Measurements from ENCODE around the gene KCNB1.

KCNB1 gene

DNA sequence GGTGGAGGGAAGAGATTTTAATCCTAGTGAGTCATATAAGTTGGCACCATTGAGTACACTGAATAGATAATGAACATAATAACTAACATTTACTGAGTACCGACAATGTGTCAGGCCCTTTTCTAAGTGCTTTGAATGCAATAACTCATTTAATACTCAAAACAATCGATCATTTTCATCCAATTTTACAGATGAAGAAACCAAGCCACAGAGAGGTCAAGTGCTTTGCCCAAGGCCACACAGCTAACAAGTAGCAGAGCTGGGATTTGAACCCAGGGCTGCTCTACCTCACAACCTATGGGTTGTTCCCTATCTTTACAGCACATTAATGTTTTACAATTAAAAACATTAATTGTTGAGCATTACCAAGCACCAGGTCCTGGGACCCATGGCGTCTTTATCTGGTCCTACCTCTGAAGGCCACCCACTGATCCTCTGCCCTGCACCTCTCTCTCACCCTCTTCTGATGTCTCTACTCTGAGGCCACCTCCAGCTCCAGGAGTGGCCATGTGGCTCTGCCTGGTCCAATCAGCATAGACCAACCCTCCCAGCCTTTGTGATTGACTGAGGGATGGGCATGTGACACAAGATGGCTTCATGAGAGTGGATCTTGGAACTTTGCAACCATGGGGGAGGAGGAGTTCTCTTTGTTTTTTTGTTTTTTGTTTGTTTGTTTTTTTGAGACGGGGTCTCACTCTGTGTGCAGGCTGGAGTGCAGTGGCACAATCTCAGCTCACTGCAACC, 83.9 kb downstream of the KCNB1 start:
- DNase-seq (ENCODE audit: low spot score): no peak
- Mint-ChIP-seq H3K4me1 (ENCODE audit: low read depth) (no peaks in the 10 kb centered on the region), H3K27me3 (ENCODE audit: low read depth) (peaks cover 6% of the 10 kb centered on the region), H3K27ac (no peak overlapping the region), H3K9me3 (no peaks in the 10 kb centered on the region), H3K4me3 (no peak overlapping the region), H3K36me3 (ENCODE audit: low read depth) (no peaks in the 10 kb centered on the region)

DNA sequence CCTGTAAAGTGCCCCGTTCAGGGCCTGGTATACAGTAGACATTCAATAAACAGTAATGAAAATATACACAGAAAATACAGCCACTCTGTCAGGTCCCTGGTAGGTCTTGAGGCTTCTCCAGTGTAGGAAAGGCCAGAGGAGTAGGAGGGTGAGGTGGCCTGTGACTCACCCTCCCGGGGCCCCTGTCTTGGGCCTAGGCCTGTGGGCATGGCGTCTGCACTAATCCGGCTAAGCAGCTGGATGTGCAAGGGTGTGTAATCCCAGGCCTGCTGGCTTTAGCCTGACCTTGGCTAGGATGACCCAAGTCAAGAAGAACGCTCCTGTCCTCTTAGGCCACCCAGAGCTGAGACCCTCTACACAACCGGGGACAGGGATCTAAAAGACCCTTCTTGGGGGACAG, 84.9 kb downstream of the KCNB1 start:
- Mint-ChIP-seq H3K4me1 (ENCODE audit: low read depth) (no peaks in the 10 kb centered on the region), H3K9me3 (no peaks in the 10 kb centered on the region)

DNA sequence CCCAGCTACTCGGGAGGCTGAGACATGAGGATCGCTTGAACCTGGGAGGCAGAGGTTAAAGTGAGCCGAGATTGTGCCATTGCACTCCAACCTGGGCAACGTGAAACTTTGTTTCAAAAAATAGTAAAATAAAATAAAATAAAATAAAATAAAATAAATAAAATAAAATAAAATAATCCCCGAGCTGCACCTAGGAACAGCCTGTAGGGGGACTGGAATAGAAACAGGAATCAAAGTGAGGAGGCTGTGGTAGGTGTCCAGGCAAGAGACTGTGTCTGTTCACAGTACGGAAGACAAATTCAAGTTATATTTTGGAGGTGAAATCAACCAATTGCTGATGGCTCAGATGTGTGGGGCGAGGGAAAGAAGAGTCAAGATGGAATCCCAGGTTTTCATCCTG, 86.2 kb downstream of the KCNB1 start:
- Mint-ChIP-seq H3K27ac (no peak overlapping the region), H3K4me1 (ENCODE audit: low read depth) (no peaks in the 10 kb centered on the region), H3K36me3 (ENCODE audit: low read depth) (no peaks in the 10 kb centered on the region), H3K4me3 (no peak overlapping the region), H3K27me3 (ENCODE audit: low read depth) (no peaks in the 10 kb centered on the region), H3K9me3 (no peaks in the 10 kb centered on the region)
- DNase-seq (ENCODE audit: low spot score): no peak

More for the DNA sequence above, 84.9 kb downstream of the KCNB1 start:
- Mint-ChIP-seq H3K27me3 (ENCODE audit: low read depth) (no peaks in the 10 kb centered on the region), H3K4me3 (no peak overlapping the region), H3K27ac (no peak overlapping the region), H3K36me3 (ENCODE audit: low read depth) (no peaks in the 10 kb centered on the region)
- no peak for DNase-seq (ENCODE audit: low spot score)

DNA sequence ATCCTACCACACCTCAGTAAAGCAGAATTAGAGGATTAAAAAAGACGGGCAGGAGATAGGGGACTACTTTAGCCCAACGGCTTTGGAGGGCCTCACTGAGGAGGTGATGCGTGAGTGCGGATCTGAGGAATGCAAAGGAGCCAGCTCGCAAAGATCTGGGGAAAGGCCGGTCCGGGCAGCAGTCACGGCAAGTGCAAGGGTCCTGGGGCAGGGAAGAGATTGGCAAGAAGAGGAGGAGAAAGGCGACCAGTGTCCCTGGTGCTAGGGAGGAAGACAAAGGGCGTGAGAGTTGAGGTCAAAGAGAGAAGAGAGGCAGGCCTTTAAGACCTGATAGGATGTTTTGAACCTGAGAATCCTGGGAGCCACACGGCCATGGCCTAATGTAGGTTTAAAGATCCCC, 86.8 kb downstream of the KCNB1 start:
- no peak overlapping the region for H3K4me3 Mint-ChIP-seq
- no peaks in the 10 kb centered on the region for H3K27me3 Mint-ChIP-seq (ENCODE audit: low read depth)
- DNase-seq (ENCODE audit: low spot score): no peak
- H3K27ac Mint-ChIP-seq: no peak overlapping the region
- no peaks in the 10 kb centered on the region for H3K36me3 Mint-ChIP-seq (ENCODE audit: low read depth)
- H3K9me3 Mint-ChIP-seq: no peaks in the 10 kb centered on the region
- H3K4me1 Mint-ChIP-seq (ENCODE audit: low read depth): no peaks in the 10 kb centered on the region

DNA sequence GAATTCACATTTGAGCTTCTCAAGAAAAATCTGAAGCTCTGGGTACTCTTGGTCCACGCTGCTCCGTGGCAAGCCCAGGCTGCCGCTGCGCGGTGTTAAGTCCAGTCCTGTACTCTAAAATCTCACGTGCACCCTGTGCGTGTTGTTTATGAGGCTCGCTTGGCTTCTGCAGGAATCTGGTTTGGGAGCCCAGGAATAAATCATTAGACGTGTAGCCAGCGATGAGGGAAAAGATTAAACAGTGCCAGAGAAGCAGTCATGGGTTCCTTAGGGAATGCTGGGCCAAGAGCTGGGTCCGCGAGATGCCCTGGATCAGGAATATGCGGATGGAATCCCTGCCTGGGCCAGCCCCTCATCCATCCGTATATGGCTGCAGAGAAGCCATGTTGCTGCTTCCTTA, 87.3 kb downstream of the KCNB1 start:
- H3K27me3 Mint-ChIP-seq (ENCODE audit: low read depth): no peaks in the 10 kb centered on the region

DNA sequence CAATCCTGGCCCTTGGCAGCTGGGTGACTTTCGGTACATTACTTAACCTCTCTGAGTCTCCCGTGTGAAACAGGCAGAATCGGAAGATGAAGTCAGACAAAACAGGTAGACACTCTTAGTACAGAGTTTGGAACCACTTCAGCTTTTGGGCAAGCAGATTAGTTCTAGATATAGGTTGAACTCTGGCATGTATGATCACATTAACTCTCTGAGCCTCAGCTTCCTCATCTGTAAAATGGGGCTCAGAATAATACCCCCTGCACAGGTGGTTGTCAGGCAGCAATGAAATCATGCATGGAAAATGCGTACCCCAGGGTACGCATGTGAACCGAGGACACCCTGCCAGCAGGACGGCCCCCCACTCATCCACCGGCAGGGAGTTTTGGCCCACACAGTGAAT, 87.7 kb downstream of the KCNB1 start:
- H3K4me3 Mint-ChIP-seq: no peak overlapping the region
- DNase-seq (ENCODE audit: low spot score): no peak
- no peak overlapping the region for H3K27ac Mint-ChIP-seq
- H3K36me3 Mint-ChIP-seq (ENCODE audit: low read depth): no peaks in the 10 kb centered on the region
- H3K27me3 Mint-ChIP-seq (ENCODE audit: low read depth): peaks cover under 1% of the 10 kb centered on the region
- H3K9me3 Mint-ChIP-seq: no peaks in the 10 kb centered on the region
- H3K4me1 Mint-ChIP-seq (ENCODE audit: low read depth): no peaks in the 10 kb centered on the region

More for the DNA sequence above, 87.3 kb downstream of the KCNB1 start:
- no peak for DNase-seq (ENCODE audit: low spot score)
- H3K36me3 Mint-ChIP-seq (ENCODE audit: low read depth): no peaks in the 10 kb centered on the region
- no peak overlapping the region for H3K4me3 Mint-ChIP-seq
- H3K27ac Mint-ChIP-seq: no peak overlapping the region
- no peaks in the 10 kb centered on the region for H3K9me3 Mint-ChIP-seq
- H3K4me1 Mint-ChIP-seq (ENCODE audit: low read depth): no peaks in the 10 kb centered on the region

DNA sequence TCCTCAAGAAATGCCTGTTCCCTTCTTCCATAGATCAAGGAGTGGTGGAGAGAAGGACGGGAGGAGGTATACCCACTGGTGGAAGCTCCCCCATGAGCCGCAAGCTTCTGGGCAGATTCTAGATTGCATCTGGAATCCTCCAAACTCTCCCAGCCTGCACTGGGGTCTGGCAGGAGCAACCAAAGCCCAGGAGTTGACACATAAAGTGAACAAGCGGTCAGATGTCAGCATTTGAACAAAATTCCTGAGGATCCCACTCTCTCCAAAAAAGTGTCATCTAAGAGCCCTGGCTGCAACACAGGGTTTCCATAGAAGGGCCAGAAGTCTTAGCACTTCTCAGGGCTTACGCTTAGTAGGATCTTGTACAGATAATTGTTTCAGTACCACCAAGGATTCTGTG, 88.2 kb downstream of the KCNB1 start:
- no peak overlapping the region for H3K4me3 Mint-ChIP-seq
- no peak overlapping the region for H3K27ac Mint-ChIP-seq
- H3K4me1 Mint-ChIP-seq (ENCODE audit: low read depth): no peaks in the 10 kb centered on the region
- H3K36me3 Mint-ChIP-seq (ENCODE audit: low read depth): no peaks in the 10 kb centered on the region
- no peak for DNase-seq (ENCODE audit: low spot score)
- H3K9me3 Mint-ChIP-seq: no peaks in the 10 kb centered on the region
- peaks cover 4% of the 10 kb centered on the region for H3K27me3 Mint-ChIP-seq (ENCODE audit: low read depth)

DNA sequence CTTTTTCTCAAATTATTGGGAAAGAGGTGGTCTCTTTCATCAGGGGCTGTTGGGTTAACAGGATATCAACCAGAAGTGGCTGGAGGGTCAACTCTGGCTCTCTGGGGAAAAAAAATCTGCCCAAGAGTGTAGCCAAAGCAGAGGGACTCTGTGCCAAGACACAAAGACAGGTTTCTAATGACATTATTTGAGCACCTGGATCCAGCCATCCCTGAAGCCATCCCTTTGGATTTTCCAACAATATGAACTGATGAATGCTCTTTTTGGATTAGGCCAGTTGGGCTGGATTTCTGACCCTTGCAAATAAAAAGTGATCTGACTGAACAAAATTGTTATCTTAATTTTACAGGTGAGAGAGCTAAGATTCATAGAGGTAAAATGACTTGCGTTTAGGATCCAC, 88.7 kb downstream of the KCNB1 start:
- Mint-ChIP-seq H3K9me3 (no peaks in the 10 kb centered on the region), H3K4me1 (ENCODE audit: low read depth) (no peaks in the 10 kb centered on the region), H3K27me3 (ENCODE audit: low read depth) (peaks cover 5% of the 10 kb centered on the region), H3K36me3 (ENCODE audit: low read depth) (no peaks in the 10 kb centered on the region), H3K27ac (no peak overlapping the region), H3K4me3 (no peak overlapping the region)
- DNase-seq (ENCODE audit: low spot score): no peak

DNA sequence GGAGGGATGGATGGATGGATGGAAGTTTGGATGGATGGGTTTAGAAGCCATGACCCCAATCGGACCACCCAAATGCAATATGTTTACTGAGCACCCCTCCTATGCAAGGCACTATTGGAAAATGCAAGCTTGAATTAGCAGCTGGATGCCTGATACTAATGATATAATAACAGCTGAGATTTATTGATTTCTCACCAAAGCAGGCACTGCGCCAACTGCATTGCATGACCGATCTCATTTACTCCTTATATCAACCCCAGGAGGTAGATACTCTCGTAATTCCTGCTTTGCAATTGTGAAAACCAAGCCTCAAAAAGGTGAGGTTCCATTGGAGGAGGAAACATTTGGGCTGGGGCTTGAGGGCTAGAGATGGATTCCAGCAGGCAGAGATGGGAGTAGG, 89.7 kb downstream of the KCNB1 start:
- H3K4me1 Mint-ChIP-seq (ENCODE audit: low read depth): no peaks in the 10 kb centered on the region
- DNase-seq (ENCODE audit: low spot score): no peak
- peaks cover 11% of the 10 kb centered on the region for H3K27me3 Mint-ChIP-seq (ENCODE audit: low read depth)
- H3K9me3 Mint-ChIP-seq: no peaks in the 10 kb centered on the region
- no peak overlapping the region for H3K4me3 Mint-ChIP-seq
- H3K27ac Mint-ChIP-seq: no peak overlapping the region
- no peaks in the 10 kb centered on the region for H3K36me3 Mint-ChIP-seq (ENCODE audit: low read depth)

DNA sequence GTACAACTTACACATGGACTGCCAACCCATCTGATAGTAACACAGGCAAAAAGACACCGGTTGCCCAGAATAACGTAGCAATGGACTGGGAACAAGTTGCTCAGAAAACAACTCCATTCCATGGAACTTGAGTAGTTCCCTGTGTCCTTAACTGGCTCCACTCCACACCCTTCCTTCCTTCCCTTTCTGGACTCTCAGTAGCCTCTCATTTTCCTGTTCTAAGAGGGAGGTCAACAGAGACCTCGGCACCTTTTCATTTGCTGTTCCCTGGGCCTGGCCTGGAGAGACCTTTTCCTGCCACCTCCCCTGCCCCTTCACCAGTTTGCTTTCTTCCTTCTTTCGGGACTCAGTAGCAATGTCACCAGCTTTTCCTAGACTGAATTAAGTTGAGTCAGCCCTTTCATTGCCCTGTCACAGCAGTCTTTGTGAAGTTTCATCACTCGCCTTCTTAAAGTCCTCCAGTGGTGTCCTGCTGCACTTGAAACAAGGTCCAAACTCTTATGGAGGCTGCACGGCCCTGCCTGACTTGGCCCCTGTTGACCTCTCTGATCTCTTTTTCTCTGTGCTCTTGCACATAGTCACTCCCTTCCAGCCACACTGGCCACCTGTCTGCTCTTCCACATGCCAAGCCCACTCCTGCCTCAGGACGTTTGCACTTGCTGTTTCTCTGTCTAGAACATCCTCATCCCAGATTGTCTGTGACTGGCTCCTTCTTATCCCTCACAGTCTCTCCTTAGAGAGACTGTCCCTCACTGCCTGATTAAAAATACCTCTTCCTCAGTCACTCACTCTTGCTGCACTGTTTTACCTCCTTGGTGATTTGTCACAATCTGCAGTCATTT, 90.8 kb downstream of the KCNB1 start:
- Mint-ChIP-seq H3K4me1 (ENCODE audit: low read depth) (no peaks in the 10 kb centered on the region), H3K27ac (no peak overlapping the region), H3K9me3 (no peaks in the 10 kb centered on the region), H3K27me3 (ENCODE audit: low read depth) (peaks cover 18% of the 10 kb centered on the region), H3K4me3 (no peak overlapping the region), H3K36me3 (ENCODE audit: low read depth) (no peaks in the 10 kb centered on the region)
- DNase-seq (ENCODE audit: low spot score): no peak

DNA sequence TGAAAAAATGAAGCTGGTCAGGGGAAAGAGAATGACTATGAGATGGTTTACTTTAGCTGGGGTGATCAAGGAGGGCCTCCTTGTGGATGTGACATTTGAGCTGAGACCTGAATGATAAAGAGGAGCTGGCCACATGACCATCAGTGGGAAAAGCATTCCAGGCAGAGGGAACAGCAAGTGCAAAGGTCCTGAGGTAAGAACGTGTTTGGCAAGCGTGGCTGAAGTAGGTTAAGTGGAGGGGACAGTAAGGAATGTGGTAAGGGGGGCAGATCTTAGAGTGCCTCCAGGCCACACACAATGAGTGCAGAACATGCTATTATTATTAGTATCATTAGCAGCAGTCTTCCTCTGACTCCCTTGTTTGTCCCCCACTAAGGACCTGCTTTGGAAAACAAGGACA, 92.6 kb downstream of the KCNB1 start:
- H3K27me3 Mint-ChIP-seq (ENCODE audit: low read depth): peaks cover 18% of the 10 kb centered on the region
- no peak overlapping the region for H3K27ac Mint-ChIP-seq
- no peaks in the 10 kb centered on the region for H3K4me1 Mint-ChIP-seq (ENCODE audit: low read depth)
- H3K9me3 Mint-ChIP-seq: no peaks in the 10 kb centered on the region
- no peaks in the 10 kb centered on the region for H3K36me3 Mint-ChIP-seq (ENCODE audit: low read depth)
- no peak overlapping the region for H3K4me3 Mint-ChIP-seq
- DNase-seq (ENCODE audit: low spot score): no peak

DNA sequence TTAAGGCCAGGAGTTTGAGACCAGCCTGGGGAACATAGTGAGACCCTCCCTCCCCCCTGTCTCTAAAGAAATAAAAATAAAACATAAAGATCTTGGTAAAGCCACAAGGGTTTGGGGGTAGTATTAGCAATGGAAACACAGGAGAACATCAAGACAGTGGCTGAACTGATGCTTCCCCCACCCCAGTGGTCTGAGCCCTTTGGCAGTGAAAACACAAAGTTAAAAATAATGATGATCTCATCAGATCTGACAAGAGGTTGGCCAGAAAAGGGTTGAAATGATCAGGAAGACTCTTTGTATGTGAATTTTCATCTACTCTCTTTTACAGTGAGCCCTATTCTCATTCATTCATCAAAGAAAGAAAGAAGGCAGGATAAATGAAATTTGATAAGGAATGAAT, 93.7 kb downstream of the KCNB1 start:
- H3K27me3 Mint-ChIP-seq (ENCODE audit: low read depth): peaks cover 24% of the 10 kb centered on the region

DNA sequence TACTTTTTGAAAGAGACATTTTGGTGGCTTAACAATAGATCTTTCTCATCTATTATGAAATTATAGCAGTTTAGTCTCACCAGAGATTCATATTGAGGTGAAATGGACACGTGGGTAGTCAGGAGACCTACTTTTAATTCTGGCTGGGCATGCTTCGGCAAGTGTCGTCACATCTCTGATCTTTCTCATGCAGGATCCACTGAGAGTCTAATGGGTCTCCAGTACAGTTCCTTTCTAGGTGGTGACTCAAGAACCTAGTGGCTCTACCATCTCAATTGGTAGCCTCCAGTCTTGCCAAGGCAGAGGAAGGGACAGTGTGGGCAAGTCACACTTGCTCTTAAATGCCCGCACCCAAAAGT, 94.9 kb downstream of the KCNB1 start:
- peaks cover 1% of the 10 kb centered on the region for H3K4me1 Mint-ChIP-seq (ENCODE audit: low read depth)
- no peak for DNase-seq (ENCODE audit: low spot score)
- H3K27me3 Mint-ChIP-seq (ENCODE audit: low read depth): peaks cover 30% of the 10 kb centered on the region
- H3K4me3 Mint-ChIP-seq: no peak overlapping the region
- no peaks in the 10 kb centered on the region for H3K9me3 Mint-ChIP-seq
- no peaks in the 10 kb centered on the region for H3K36me3 Mint-ChIP-seq (ENCODE audit: low read depth)
- H3K27ac Mint-ChIP-seq: no peak overlapping the region

More for the DNA sequence above, 93.7 kb downstream of the KCNB1 start:
- no peak for DNase-seq (ENCODE audit: low spot score)
- Mint-ChIP-seq H3K4me1 (ENCODE audit: low read depth) (peaks cover 1% of the 10 kb centered on the region), H3K9me3 (no peaks in the 10 kb centered on the region), H3K27ac (no peak overlapping the region), H3K36me3 (ENCODE audit: low read depth) (no peaks in the 10 kb centered on the region), H3K4me3 (no peak overlapping the region)

DNA sequence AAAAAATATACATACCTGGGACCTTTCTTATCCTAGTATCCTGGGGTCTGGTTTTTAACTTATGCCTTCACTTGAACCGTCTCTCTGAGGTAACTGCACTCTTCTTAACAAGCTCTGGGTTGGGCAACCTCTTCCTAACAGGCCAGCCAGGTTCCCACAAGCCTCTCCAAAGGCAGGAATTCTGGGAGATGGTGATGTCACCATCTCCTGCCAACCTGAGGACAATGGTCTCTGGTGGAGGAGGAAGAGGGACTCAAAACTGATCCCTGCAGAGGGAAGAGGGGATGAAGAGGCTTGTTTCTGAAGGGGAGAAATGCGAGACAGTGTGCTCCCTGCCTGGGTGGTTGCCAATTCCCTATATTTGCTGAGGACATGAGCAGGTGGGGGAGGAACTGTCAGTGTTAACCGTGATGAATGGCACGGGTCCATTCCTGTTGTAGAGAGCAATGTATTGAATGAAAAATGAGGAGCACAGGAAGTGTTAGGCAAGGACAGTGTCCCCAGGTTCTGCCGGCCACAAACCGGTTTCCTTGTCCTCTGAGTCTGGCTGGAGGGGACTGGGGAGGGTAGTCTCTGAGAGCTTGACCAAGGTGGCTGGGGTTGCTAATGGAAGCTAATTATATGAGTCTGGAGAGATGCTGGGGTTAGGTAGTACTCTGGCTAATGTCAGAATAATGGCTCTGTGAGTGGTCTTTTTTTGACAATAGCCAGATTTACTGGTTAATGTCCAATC, 95.5 kb downstream of the KCNB1 start:
- no peak overlapping the region for H3K27ac Mint-ChIP-seq
- H3K36me3 Mint-ChIP-seq (ENCODE audit: low read depth): no peaks in the 10 kb centered on the region
- DNase-seq (ENCODE audit: low spot score): no peak
- H3K27me3 Mint-ChIP-seq (ENCODE audit: low read depth): peaks cover 30% of the 10 kb centered on the region
- no peaks in the 10 kb centered on the region for H3K9me3 Mint-ChIP-seq
- no peak overlapping the region for H3K4me3 Mint-ChIP-seq
- peaks cover 1% of the 10 kb centered on the region for H3K4me1 Mint-ChIP-seq (ENCODE audit: low read depth)

Measured in T-helper 2 cell treated with Interferon-gamma antibody and Interleukin-4, amounts not matched to agents 5 μg/mL and 100 μg/mL, for 36 hours (primary cell).